SK-N-SH (cell line): ENCODE results near the gene SFXN5. TPM values are rescaled to one million over a fixed set of nuclear protein-coding genes. Genes with fewer than 3 reads are reported as not detected.

Experiments used
- CTCF ChIA-PET: fragments of 300-600, 350-600 bp; formaldehyde crosslinking; extraction: SDS; loops from one replicate; lab custom pipeline; 2021; lab: Yijun Ruan, JAX
- POLR2A ChIA-PET: fragments of 350-600 bp; sonication (Branson Sonifier 250); formaldehyde crosslinking; extraction: SDS; loops from one replicate; lab custom pipeline; 2020; ENCODE audit warnings: antibody characterized with exemption, inconsistent platforms; lab: Yijun Ruan, JAX
- DNase-seq: peaks from one replicate; pipeline ENCODE4 v3.0.0; 2012
- H2AFZ ChIP-seq: fragments of 200-600 bp; sonication (generic); 2 replicates; pipeline ENCODE4 v1.8.1; 2016; ENCODE audit warnings: antibody characterized with exemption, mild to moderate bottlenecking, low read depth
- H3F3A ChIP-seq: fragments of 200-600 bp; sonication (generic); replicated peaks from 2 replicates; pipeline ENCODE3; 2016; ENCODE audit warnings: antibody characterized with exemption, mild to moderate bottlenecking; ENCODE audit not compliant: insufficient read depth
- H3K27ac ChIP-seq, 2 experiments: fragments of 200-500 bp in 1 of 2; fragments of 200-600 bp in 1 of 2; sonication (Bioruptor generic) in 1 of 2; sonication (generic), shearing (Covaris generic) in 1 of 2; 2 replicates each; pipeline versions ENCODE4 v1.5.1 to v1.6.1; 2014 to 2016; ENCODE audit warnings: low read depth in 2 of 2, inconsistent platforms in 1 of 2, low read length in 1 of 2, mild to moderate bottlenecking in 1 of 2, mixed read lengths in 1 of 2
- H3K27me3 ChIP-seq: fragments of 200-600 bp; sonication (generic), shearing (Covaris generic); 2 replicates; pipeline ENCODE4 v1.6.1; 2016; ENCODE audit warnings: mixed run types; ENCODE audit not compliant: insufficient read depth
- H3K36me3 ChIP-seq, 2 experiments: fragments of 200-500 bp in 1 of 2; fragments of 200-600 bp in 1 of 2; sonication (Bioruptor generic) in 1 of 2; sonication (generic) in 1 of 2; replicated peaks in 1 of 2; 2 replicates each; pipeline versions ENCODE3 to v1.5.1; 2014 to 2016; ENCODE audit warnings: low read length in 1 of 2, mild to moderate bottlenecking in 1 of 2; ENCODE audit not compliant: insufficient read depth in 2 of 2, control insufficient read depth in 1 of 2
- H3K4me1 ChIP-seq, 2 experiments: fragments of 200-500 bp in 1 of 2; fragments of 200-600 bp in 1 of 2; sonication (Bioruptor generic) in 1 of 2; sonication (generic), shearing (Covaris generic) in 1 of 2; 2 replicates each; pipeline versions ENCODE4 v1.5.1 to v1.6.1; 2014 to 2016; ENCODE audit warnings: low read depth in 1 of 2, low read length in 1 of 2, mixed run types in 1 of 2; ENCODE audit not compliant: insufficient read depth in 2 of 2, control insufficient read depth in 1 of 2
- H3K4me2 ChIP-seq: fragments of 200-600 bp; sonication (generic), shearing (Covaris generic); 2 replicates; pipeline ENCODE4 v1.6.1; 2017; ENCODE audit warnings: mixed run types
- H3K4me3 ChIP-seq, 2 experiments: fragments of 200-500 bp in 1 of 2; fragments of 200-600 bp in 1 of 2; sonication (Bioruptor generic) in 1 of 2; sonication (generic), shearing (Covaris generic) in 1 of 2; 2 replicates each; pipeline versions ENCODE4 v1.5.1 to v1.8.1; 2014 to 2016; ENCODE audit warnings: low read depth in 2 of 2, inconsistent platforms in 1 of 2, low read length in 1 of 2, mild to moderate bottlenecking in 1 of 2, mixed read lengths in 1 of 2, moderate library complexity in 1 of 2
- H3K79me2 ChIP-seq: fragments of 200-600 bp; sonication (generic); 2 replicates; pipeline ENCODE4 v1.8.1; 2017; ENCODE audit warnings: mild to moderate bottlenecking; ENCODE audit not compliant: insufficient read depth
- H3K9ac ChIP-seq: fragments of 200-600 bp; sonication (generic); 2 replicates; pipeline ENCODE4 v1.6.1; 2017; ENCODE audit warnings: mixed run types
- H3K9me2 ChIP-seq: fragments of 200-600 bp; sonication (generic); 2 replicates; pipeline ENCODE4 v1.6.1; 2017; ENCODE audit warnings: mixed run types
- H3K9me3 ChIP-seq: fragments of 200-600 bp; sonication (generic); 2 replicates; pipeline ENCODE4 v1.6.1; 2017; ENCODE audit warnings: mixed run types, mild to moderate bottlenecking, moderate library complexity
- H4K20me1 ChIP-seq: fragments of 200-600 bp; sonication (generic); 2 replicates; pipeline ENCODE4 v1.6.1; 2017; ENCODE audit warnings: mild to moderate bottlenecking, mixed run types; ENCODE audit not compliant: insufficient read depth
- CHD2 ChIP-seq: fragments of 150-350 bp; IDR thresholded peaks from 2 replicates; pipeline ENCODE4 v1.6.1; 2018; ENCODE audit warnings: low read length; ENCODE audit not compliant: partially characterized antibody
- EP300 ChIP-seq, 2 experiments: IDR thresholded peaks; 2 replicates each; pipeline versions ENCODE4 v1.4.0 to v1.6.1; 2012; ENCODE audit warnings: borderline replicate concordance in 1 of 2, low read depth in 1 of 2, low read length in 1 of 2
- IRF3 ChIP-seq: fragments of 150-350 bp; IDR thresholded peaks from 2 replicates; pipeline ENCODE4 v1.6.1; 2016; ENCODE audit warnings: mild to moderate bottlenecking, low read depth, low read length
- JUND ChIP-seq: IDR thresholded peaks from 2 replicates; pipeline ENCODE4 v1.4.0; 2012
- PBX3 ChIP-seq: IDR thresholded peaks from 2 replicates; pipeline ENCODE4; 2012
- RAD21 ChIP-seq: IDR thresholded peaks from 2 replicates; pipeline ENCODE4 v1.6.1; 2012; ENCODE audit warnings: mild to moderate bottlenecking, low read length
- RCOR1 ChIP-seq: fragments of 150-350 bp; IDR thresholded peaks from 2 replicates; pipeline ENCODE4 v1.6.1; 2017; ENCODE audit warnings: antibody characterized with exemption, low read length
- RXRA ChIP-seq: IDR thresholded peaks from 2 replicates; pipeline ENCODE4 v1.4.0; 2012; ENCODE audit warnings: low read depth, mild to moderate bottlenecking, borderline replicate concordance
- TAF1 ChIP-seq: IDR thresholded peaks from 2 replicates; pipeline ENCODE4 v1.6.1; 2012; ENCODE audit warnings: low read depth, mild to moderate bottlenecking, low read length, moderate library complexity, borderline replicate concordance
- USF2 ChIP-seq: fragments of 150-350 bp; IDR thresholded peaks from 2 replicates; pipeline ENCODE4 v1.6.1; 2017; ENCODE audit warnings: antibody characterized with exemption, low read length, low read depth, borderline replicate concordance
- WGBS: methylation state at CpG from one replicate; pipeline ENCODE4 v1.1.6; 2017; ENCODE audit warnings: low lambda C conversion rate; 5-methylcytosine and 5-hydroxymethylcytosine counted together
- polyA plus RNA-seq, 3 experiments: library from polyadenylated mRNA; depleted of rRNA; stranded (reverse); fragments of >200 nt; gene quantifications; 2 replicates each; pipeline ENCODE4 v1.2.3, GENCODE V29; 2012

SFXN5 gene
- polyA plus RNA-seq, 1 of the 3 experiments (the other 2 are of a cell fraction): 9.9 TPM

- no peak for TF ChIP-seq IRF3
- TF ChIP-seq JUND: no peak
- TF ChIP-seq CHD2: no peak
- no peak for TF ChIP-seq RXRA
Observed at GRCh38 chr2:73078457-73079411, 7.2 kb upstream of the SFXN5 start (continued).

- Histone ChIP-seq H3K9ac (no peak overlapping the region), H3K9me2 (no peaks in the 10 kb centered on the region), H4K20me1 (peaks cover 26% of the 10 kb centered on the region; the same call in 1 of the 2 replicates), H3K4me1 (no peaks in the 10 kb centered on the region; a peak in 1 of 4 replicates), H3K79me2 (peaks cover 12% of the 10 kb centered on the region; the same call in 1 of the 2 replicates), H3K4me3 (no peak overlapping the region), H3K4me2 (no peak overlapping the region), H3K27me3 (no peaks in the 10 kb centered on the region), H3F3A (no peaks in the 10 kb centered on the region), H3K36me3 (peaks cover 3 to 18% of the 10 kb centered on the region in 2 experiments), H2AFZ (no peak overlapping the region), H3K27ac (no peak overlapping the region), H3K9me3 (no peaks in the 10 kb centered on the region)
- CTCF ChIA-PET: interaction anchor here (0.6 to 21.6 kb wide), 5 partner anchors 8 to 135 kb away, joined by 3 to 267 read pairs (median 4); no protein-coding TSS in a partner anchor
- POLR2A ChIA-PET: no interaction called here
- DNase-seq: no peak
- TF ChIP-seq EP300 (IDR thresholded peaks at IDR 0.05; ENCODE audit: borderline replicate concordance in 1 of 2, low read depth in 1 of 2, low read length in 1 of 2) (no peak), RAD21 (no peak), USF2 (no peak), RCOR1 (no peak), IRF3 (no peak), TAF1 (no peak), PBX3 (no peak)
- WGBS: 95% methylated on average over 1 of the region's 1 CpG
Observed at GRCh38 chr2:73077424-73077795, 5.9 kb upstream of the SFXN5 start.
